Kidney (tissue), 14 donors: ENCODE measurements around the gene RAD18. TPM values are rescaled to one million over a fixed set of nuclear protein-coding genes. Genes with fewer than 3 reads are reported as not detected.

Experiments
- DNase-seq, 5 donors: peaks; one replicate each; pipeline ENCODE4 v3.0.0-alpha.2; 2013 to 2020
- FAIRE-seq: peaks from 2 replicates; lab custom pipeline; 2012; peaks lifted over from hg19 to GRCh38; lab: Jason Lieb, UNC
- H3K27ac ChIP-seq, 2 donors: one replicate each; pipeline ENCODE4 v1.7.0; 2013; ENCODE audit warnings: low read depth in 2 of 2, low read length in 2 of 2, inconsistent platforms in 1 of 2
- H3K27me3 ChIP-seq: one replicate; pipeline ENCODE4 v1.7.1; 2013; ENCODE audit warnings: low read length, inconsistent platforms; ENCODE audit not compliant: control insufficient read depth, insufficient read depth
- H3K36me3 ChIP-seq, 3 donors: one replicate each; pipeline versions ENCODE4 v1.7.0 to v1.7.1; 2013; ENCODE audit warnings: low read length in 3 of 3, control low read depth in 1 of 3, inconsistent platforms in 1 of 3; ENCODE audit not compliant: insufficient read depth in 3 of 3, control insufficient read depth in 2 of 3
- H3K4me1 ChIP-seq, 3 donors: one replicate each; pipeline versions ENCODE4 v1.7.0 to v1.7.1; 2013; ENCODE audit warnings: low read length in 3 of 3, inconsistent platforms in 1 of 3, low read depth in 1 of 3; ENCODE audit not compliant: control insufficient read depth in 2 of 3, insufficient read depth in 2 of 3
- H3K4me3 ChIP-seq, 3 donors: one replicate each; pipeline versions ENCODE4 v1.7.0 to v1.8.1; 2013; ENCODE audit warnings: low read length in 3 of 3, control low read depth in 1 of 3, inconsistent platforms in 1 of 3
- H3K9ac ChIP-seq, 3 donors: one replicate each; pipeline versions ENCODE4 v1.7.0 to v1.7.1; 2013; ENCODE audit warnings: low read length in 3 of 3, control low read depth in 1 of 3, inconsistent platforms in 1 of 3
- H3K9me3 ChIP-seq, 3 donors: one replicate each; pipeline versions ENCODE4 v1.7.0 to v1.7.1; 2013; ENCODE audit warnings: low read length in 3 of 3, control low read depth in 1 of 3, inconsistent platforms in 1 of 3; ENCODE audit not compliant: control insufficient read depth in 2 of 3, insufficient read depth in 1 of 3
- intact Hi-C: fragments of 100-400 bp; cut with DNase I; formaldehyde crosslinking; loops from one replicate; pipeline ENCODE4 v1.11.1; 2022
- polyA plus RNA-seq: library from polyadenylated mRNA; stranded (reverse); fragments of 350-450 nt; fragmentation: Illumina TruSeq; extraction: RNeasy Lipid Tissue Mini Kit (QIAGEN cat#74804); gene quantifications from one replicate; pipeline ENCODE4 v1.2.3, GENCODE V29; 2014; ENCODE audit warnings: low read depth, low replicate concordance; ENCODE audit not compliant: insufficient read depth
- total RNA-seq: library from RNA; stranded (reverse); fragmentation: NEBNext Ultra II Directional; extraction: Animal tissue kit (Norgen Biotek cat#: 25700); gene quantifications from one replicate; pipeline ENCODE4 v1.2.1, GENCODE V29; 2021
- TF ChIP-seq, protein P1 (sequence below): IDR thresholded peaks from 3 replicates; pipeline ENCODE4 v1.5.1; 2012; ENCODE audit warnings: mild to moderate bottlenecking, moderate library complexity, borderline replicate concordance; ENCODE audit not compliant: insufficient read depth; ENCODE audit errors: extremely low read depth
- donor health status: control.
- donor health status: control.
- donor health status: control.
- donor health status: control.
- donor health status: control.
- donor health status: DM: yes; HTN: yes; CAD: no.
- donor health status: Normal renal cell carcinoma (clear cell type).

RAD18 gene
- total and polyA plus RNA-seq, 2 donors from 2014 or later, result 3.1 to 8.0 TPM

DNA sequence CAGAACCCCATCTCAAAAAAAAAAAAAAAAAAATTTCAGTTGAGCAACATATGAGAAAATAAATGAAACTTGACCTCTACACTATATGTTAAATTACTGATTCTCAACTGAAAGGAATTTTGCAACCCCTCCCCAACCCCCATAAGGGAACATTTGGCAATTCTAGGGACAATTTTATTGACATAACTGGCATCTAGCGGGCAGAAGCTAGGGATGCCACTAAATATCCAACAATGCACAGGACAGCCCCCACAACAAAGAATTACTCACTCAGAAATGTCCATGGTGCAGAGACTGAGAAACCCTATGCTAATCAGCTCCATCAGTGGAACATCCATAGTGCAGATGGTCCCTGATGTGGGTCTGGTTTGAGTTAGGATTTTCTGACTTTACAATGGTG is 135.6 kb downstream of the RAD18 start:
- no peak for FAIRE-seq

More for the DNA sequence above, 135.6 kb downstream of the RAD18 start:
- H3K9me3 ChIP-seq, result no peaks in the 10 kb centered on the region
- no peaks in the 10 kb centered on the region for H3K4me1 ChIP-seq
- TF ChIP-seq, protein P1, sequence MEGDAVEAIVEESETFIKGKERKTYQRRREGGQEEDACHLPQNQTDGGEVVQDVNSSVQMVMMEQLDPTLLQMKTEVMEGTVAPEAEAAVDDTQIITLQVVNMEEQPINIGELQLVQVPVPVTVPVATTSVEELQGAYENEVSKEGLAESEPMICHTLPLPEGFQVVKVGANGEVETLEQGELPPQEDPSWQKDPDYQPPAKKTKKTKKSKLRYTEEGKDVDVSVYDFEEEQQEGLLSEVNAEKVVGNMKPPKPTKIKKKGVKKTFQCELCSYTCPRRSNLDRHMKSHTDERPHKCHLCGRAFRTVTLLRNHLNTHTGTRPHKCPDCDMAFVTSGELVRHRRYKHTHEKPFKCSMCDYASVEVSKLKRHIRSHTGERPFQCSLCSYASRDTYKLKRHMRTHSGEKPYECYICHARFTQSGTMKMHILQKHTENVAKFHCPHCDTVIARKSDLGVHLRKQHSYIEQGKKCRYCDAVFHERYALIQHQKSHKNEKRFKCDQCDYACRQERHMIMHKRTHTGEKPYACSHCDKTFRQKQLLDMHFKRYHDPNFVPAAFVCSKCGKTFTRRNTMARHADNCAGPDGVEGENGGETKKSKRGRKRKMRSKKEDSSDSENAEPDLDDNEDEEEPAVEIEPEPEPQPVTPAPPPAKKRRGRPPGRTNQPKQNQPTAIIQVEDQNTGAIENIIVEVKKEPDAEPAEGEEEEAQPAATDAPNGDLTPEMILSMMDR, result no peak
- no peak for DNase-seq
- intact Hi-C loops, result no loop called here
- H3K4me3 ChIP-seq, result no peak overlapping the region
- H3K27ac ChIP-seq, result no peak overlapping the region
- no peak overlapping the region for H3K9ac ChIP-seq
- no peaks in the 10 kb centered on the region for H3K27me3 ChIP-seq
- H3K36me3 ChIP-seq, result no peaks in the 10 kb centered on the region

Other genes starting within 250 kb of the RAD18 start
- gene CAV3, start 229.7 kb downstream of the RAD18 start, total RNA-seq, result not detected
- gene CAV3, start 229.7 kb downstream of the RAD18 start, polyA plus RNA-seq, result not detected
- gene OXTR, start 193.9 kb downstream of the RAD18 start, total RNA-seq, result 1.2 TPM
- 0.39 TPM for gene OXTR, start 193.9 kb downstream of the RAD18 start, polyA plus RNA-seq